NB4 (cell line): Measurements from ENCODE around the gene FGF12.

ENCODE experiments used
- DNase-seq: peaks from one replicate; pipeline ENCODE4 v3.0.0; 2010; ENCODE audit warnings: low read depth
- H3K4me3 ChIP-seq: one replicate; pipeline ENCODE4 v1.5.1; 2011; ENCODE audit warnings: mild to moderate bottlenecking, low read depth, low read length, moderate library complexity
- MYC ChIP-seq: IDR thresholded peaks from 2 replicates; pipeline ENCODE4 v1.6.1; 2011; ENCODE audit warnings: low read depth, low read length
- POLR2A ChIP-seq: IDR thresholded peaks from 2 replicates; pipeline ENCODE4 v1.6.1; 2011; ENCODE audit warnings: mild to moderate bottlenecking; ENCODE audit not compliant: insufficient read length; ENCODE audit errors: extremely low read depth
- TF ChIP-seq, protein P1 (sequence below): IDR thresholded peaks from 2 replicates; pipeline ENCODE4 v1.6.1; 2011; ENCODE audit warnings: low read depth, low read length
- TF ChIP-seq, protein P2 (sequence below): IDR thresholded peaks from one replicate; pipeline ENCODE4 v1.5.1; 2012; ENCODE audit warnings: low read depth, low read length

Gene FGF12

DNA sequence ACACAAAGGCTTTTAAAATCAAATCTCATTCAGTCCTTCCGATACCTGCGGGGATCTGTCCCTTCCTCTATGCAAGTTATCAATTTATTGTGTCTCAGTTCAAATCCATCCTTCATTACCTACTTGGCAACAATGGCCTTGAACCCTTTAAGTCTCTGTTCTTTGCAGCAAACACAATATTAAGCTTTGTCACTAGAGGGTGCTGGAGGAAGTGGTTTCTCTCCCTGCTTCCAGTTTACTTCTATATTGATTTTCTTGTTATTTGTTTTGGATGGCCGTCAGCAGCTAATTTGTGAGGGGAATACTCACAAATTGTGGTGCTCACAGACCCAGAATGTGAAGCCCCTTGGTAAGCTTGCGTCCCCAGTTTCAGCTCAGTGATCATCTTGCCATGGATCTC is 278.3 kb downstream of the FGF12 start:
- peak; percentile 9 for DNase-seq
- TF ChIP-seq, protein P1, sequence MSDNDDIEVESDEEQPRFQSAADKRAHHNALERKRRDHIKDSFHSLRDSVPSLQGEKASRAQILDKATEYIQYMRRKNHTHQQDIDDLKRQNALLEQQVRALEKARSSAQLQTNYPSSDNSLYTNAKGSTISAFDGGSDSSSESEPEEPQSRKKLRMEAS, result no peak
- TF ChIP-seq POLR2A (no peak), MYC (no peak)
- TF ChIP-seq, protein P2, sequence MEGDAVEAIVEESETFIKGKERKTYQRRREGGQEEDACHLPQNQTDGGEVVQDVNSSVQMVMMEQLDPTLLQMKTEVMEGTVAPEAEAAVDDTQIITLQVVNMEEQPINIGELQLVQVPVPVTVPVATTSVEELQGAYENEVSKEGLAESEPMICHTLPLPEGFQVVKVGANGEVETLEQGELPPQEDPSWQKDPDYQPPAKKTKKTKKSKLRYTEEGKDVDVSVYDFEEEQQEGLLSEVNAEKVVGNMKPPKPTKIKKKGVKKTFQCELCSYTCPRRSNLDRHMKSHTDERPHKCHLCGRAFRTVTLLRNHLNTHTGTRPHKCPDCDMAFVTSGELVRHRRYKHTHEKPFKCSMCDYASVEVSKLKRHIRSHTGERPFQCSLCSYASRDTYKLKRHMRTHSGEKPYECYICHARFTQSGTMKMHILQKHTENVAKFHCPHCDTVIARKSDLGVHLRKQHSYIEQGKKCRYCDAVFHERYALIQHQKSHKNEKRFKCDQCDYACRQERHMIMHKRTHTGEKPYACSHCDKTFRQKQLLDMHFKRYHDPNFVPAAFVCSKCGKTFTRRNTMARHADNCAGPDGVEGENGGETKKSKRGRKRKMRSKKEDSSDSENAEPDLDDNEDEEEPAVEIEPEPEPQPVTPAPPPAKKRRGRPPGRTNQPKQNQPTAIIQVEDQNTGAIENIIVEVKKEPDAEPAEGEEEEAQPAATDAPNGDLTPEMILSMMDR, result peak; percentile 22
- H3K4me3 ChIP-seq, result no peak overlapping the region

DNA sequence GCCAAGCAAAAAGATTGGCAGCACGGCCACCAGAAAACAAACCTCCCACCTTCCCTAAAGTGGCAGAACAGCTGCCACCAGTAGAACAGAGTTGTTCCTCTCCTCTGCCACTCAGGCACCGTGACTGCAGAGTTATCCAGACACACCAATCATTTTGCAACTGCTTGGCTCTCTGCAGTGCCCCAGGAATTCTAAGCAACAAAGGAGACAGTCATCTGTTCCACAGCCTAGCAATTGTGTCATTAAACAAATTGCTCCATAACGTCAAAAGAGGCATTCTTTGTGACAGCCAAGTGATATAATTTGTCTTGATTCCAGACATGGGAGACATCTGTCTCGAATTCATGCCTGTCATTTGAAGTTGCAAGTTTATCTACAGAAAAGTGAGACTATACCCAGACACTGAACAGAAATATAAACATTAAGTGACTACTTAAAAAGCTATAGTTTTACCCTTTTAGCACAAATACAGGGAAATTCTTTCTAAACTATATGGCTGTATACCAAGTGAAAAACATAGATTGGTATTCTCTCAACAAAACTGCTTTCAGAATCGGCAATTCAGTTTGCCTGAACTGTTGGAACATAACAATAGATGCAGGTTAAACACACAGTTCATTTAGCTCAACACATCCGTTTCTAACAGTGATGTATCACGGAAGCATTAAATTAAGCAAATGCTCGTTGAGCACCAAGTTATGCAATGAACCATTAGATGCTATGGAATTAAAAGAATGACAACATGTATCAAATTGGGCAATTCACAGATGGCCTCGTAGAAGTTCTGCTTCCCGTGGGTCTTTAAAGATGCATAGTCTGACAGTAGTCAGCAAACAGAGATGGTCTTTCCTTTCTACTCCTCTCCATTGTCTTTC is 281.3 kb downstream of the FGF12 start:
- DNase-seq, result no peak
- H3K4me3 ChIP-seq, result no peak overlapping the region
- no peak for TF ChIP-seq MYC
- TF ChIP-seq, protein P1, result no peak
- TF ChIP-seq, protein P2, result no peak
- no peak for TF ChIP-seq POLR2A

DNA sequence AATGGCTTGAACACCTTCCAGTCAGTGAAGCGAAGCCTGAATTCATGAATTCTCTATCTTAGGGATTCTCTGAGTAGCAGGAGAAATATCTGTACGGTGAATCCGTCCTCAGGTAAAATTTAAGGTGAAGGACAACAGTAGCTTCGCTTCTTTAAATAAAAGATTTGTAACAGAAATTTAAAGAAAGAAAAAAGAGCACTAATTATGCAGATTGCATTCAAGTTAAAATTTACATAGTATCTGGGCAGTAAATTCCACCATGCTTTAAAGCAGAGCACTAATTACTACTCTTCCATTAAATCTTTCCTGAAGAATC is 282.6 kb downstream of the FGF12 start:
- no peak for DNase-seq
- H3K4me3 ChIP-seq, result no peak overlapping the region
- TF ChIP-seq, protein P2, result no peak
- TF ChIP-seq, protein P1, result no peak
- no peak for TF ChIP-seq POLR2A

DNA sequence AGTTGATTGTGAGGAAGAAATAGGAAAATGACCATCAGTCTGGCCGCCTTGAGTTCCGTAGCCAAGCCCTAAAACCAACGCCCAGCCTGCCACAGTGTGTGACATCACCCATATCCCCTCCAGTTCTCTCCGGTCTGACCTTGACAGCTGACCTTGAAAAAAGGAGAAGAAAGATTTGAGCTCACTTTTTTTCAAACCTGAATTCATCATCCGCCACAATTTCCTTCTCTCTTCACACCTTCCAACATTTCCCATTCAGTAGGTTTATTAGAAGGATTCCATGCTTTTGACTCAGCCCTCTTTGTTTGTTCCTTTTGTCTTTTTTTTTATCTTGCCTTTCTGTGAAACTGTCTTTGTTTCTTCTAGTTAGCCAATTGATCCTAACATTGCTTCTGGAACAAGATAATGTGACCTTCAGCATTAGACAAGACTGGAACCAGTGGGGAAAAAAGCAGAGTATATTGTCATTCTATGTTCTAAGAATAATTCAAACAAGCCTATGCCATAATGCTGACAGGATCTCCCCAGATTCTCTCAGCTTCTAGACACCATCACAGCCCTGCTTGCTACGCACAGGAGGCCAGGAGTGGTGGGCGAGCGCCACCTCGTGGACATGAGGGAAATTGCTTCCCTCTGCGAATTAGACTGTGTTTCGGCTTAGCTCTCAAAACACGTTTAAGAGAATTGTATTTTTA is 283.1 kb downstream of the FGF12 start:
- no peak for TF ChIP-seq MYC
- TF ChIP-seq, protein P1, result 0 out of 2 replicates have a peak, but pooled peaks have one; percentile 23
- TF ChIP-seq, protein P2, result peak; percentile 88
- no peak for TF ChIP-seq POLR2A
- no peak overlapping the region for H3K4me3 ChIP-seq
- DNase-seq, result peak; percentile 65

DNA sequence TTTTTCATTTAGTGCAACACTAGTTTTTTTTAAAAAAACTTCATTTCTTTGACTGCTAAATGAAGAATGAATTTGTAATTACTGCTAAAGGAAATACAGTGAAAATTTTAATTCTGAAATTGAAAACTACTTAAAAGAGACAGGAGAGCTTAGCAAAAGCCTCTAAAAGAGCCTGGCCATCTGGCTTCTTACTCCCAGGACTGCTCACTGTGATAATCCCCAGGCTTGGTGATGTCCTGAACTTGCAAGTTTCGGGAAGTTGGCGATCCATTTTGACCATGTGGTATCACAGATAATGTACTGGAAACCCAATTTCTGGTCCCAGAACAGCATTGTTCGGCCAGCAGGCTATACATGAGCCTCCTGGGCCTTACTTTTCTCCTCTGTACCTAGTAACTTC is 292.1 kb downstream of the FGF12 start:
- no peak overlapping the region for H3K4me3 ChIP-seq
- TF ChIP-seq POLR2A, result no peak
- TF ChIP-seq MYC, result no peak
- TF ChIP-seq, protein P2, result no peak
- TF ChIP-seq, protein P1, result no peak
- DNase-seq, result no peak
